K562 (cell line): ENCODE data around the gene CDC25B. TPM values are rescaled to one million over a fixed set of nuclear protein-coding genes. Genes with fewer than 3 reads are reported as not detected.
A peak's percentile ranks its signal among the peaks of the same experiment; 100 is the strongest.

Experiments
- ARID1B ChIP-seq: fragments of 450-650 bp; IDR thresholded peaks from 2 replicates; pipeline ENCODE4 v1.6.1; 2016; ENCODE audit warnings: antibody characterized with exemption, mild to moderate bottlenecking, inconsistent platforms
- EP400 ChIP-seq: fragments of 450-650 bp; IDR thresholded peaks from 2 replicates; pipeline ENCODE4 v1.6.1; 2017; ENCODE audit warnings: antibody characterized with exemption, mild to moderate bottlenecking, moderate library complexity
- ETV6 ChIP-seq, 3 experiments: fragments of 150-350 bp in 1 of 3; sonication (generic) in 1 of 3; formaldehyde crosslinking in 1 of 3; IDR thresholded peaks; 2 replicates each; pipeline versions ENCODE4 v1.6.1 to v1.8.0; 2014 to 2022; ENCODE audit warnings: borderline replicate concordance in 2 of 3, low read depth in 2 of 3, antibody characterized with exemption in 1 of 3, low read length in 1 of 3, mild to moderate bottlenecking in 1 of 3, missing genetic modification reagents in 1 of 3
- GATAD2A ChIP-seq: fragments of 450-650 bp; IDR thresholded peaks from 2 replicates; pipeline ENCODE4 v1.6.1; 2017
- HDAC2 ChIP-seq: fragments of 450-650 bp; IDR thresholded peaks from 2 replicates; pipeline ENCODE4 v1.6.1; 2016; ENCODE audit warnings: mild to moderate bottlenecking
- ID3 ChIP-seq, 2 experiments: fragments of 250-450 bp in 1 of 2; fragments of 450-650 bp in 1 of 2; sonication (Bioruptor Pico) in 1 of 2; IDR thresholded peaks; 2 replicates each; pipeline versions ENCODE4 v1.6.1 to v1.8.0; 2016 to 2021; ENCODE audit warnings: mild to moderate bottlenecking in 2 of 2, moderate library complexity in 2 of 2, missing compliant biosample characterization in 1 of 2, missing genetic modification characterization in 1 of 2
- JUN ChIP-seq, 2 experiments: sonication (generic) in 1 of 2; formaldehyde crosslinking in 1 of 2; IDR thresholded peaks; 2 replicates each; pipeline versions ENCODE4 v1.6.1 to v1.8.0; 2012 to 2022; ENCODE audit warnings: borderline replicate concordance in 2 of 2, mild to moderate bottlenecking in 2 of 2, improper control_type of control experiment in 1 of 2, low read depth in 1 of 2, low read length in 1 of 2, missing genetic modification reagents in 1 of 2
- KAT7 ChIP-seq: sonication (generic); formaldehyde crosslinking; IDR thresholded peaks from 2 replicates; pipeline ENCODE4 v1.8.0; 2022; ENCODE audit warnings: missing genetic modification reagents, mild to moderate bottlenecking, borderline replicate concordance
- MNT ChIP-seq, 2 experiments: fragments of 450-650 bp; conservative IDR thresholded peaks; 2 replicates each; pipeline ENCODE4 v1.6.1; 2017; ENCODE audit warnings: mild to moderate bottlenecking in 2 of 2, moderate library complexity in 2 of 2
- PCBP1 ChIP-seq: fragments of 200-400 bp; formaldehyde crosslinking; IDR thresholded peaks from 2 replicates; pipeline ENCODE4 v1.6.1; 2018; ENCODE audit warnings: mild to moderate bottlenecking, low read depth, low read length; ENCODE audit not compliant: poor library complexity, severe bottlenecking
- PKNOX1 ChIP-seq: fragments of 450-650 bp; IDR thresholded peaks from 2 replicates; pipeline ENCODE4 v1.6.1; 2016
- RBBP5 ChIP-seq: fragments of 200-600 bp; sonication (generic); IDR thresholded peaks from 2 replicates; pipeline ENCODE4 v1.6.1; 2012; ENCODE audit warnings: borderline replicate concordance, mild to moderate bottlenecking, low read length, control low read depth, inconsistent platforms; ENCODE audit not compliant: insufficient read depth, poor library complexity, severe bottlenecking
- RCOR1 ChIP-seq, 2 experiments: IDR thresholded peaks; 2 replicates each; pipeline ENCODE4 v1.6.1; 2012; ENCODE audit warnings: low read depth in 2 of 2, low read length in 2 of 2, borderline replicate concordance in 1 of 2, improper control_type of control experiment in 1 of 2
- SRSF3 ChIP-seq: fragments of 200-400 bp; formaldehyde crosslinking; IDR thresholded peaks from 2 replicates; pipeline ENCODE4 v1.6.1; 2016; ENCODE audit warnings: mild to moderate bottlenecking, low read length, moderate library complexity; ENCODE audit not compliant: insufficient read depth
- TEAD1 ChIP-seq, 2 experiments: fragments of 450-650 bp in 1 of 2; sonication (generic) in 1 of 2; formaldehyde crosslinking; IDR thresholded peaks; 2 replicates each; pipeline versions ENCODE4 v1.4.0 to v1.8.0; 2020 to 2022; ENCODE audit warnings: mild to moderate bottlenecking in 2 of 2, missing genetic modification reagents in 1 of 2
- TEAD4 ChIP-seq, 2 experiments: sonication (generic) in 1 of 2; formaldehyde crosslinking in 1 of 2; IDR thresholded peaks; 2 replicates each; pipeline versions ENCODE4 v1.6.1 to v1.8.0; 2012 to 2022; ENCODE audit warnings: borderline replicate concordance in 1 of 2, inconsistent platforms in 1 of 2, low read length in 1 of 2, mild to moderate bottlenecking in 1 of 2, missing genetic modification reagents in 1 of 2
- ZBTB7A ChIP-seq: IDR thresholded peaks from 2 replicates; pipeline ENCODE4 v1.6.1; 2011; ENCODE audit warnings: low read depth, mild to moderate bottlenecking, low read length, moderate library complexity, borderline replicate concordance; ENCODE audit not compliant: control insufficient read depth
- ZNF24 ChIP-seq: fragments of 450-650 bp; IDR thresholded peaks from 2 replicates; pipeline ENCODE4 v1.6.1; 2016
- ZNF263 ChIP-seq: sonication (generic); formaldehyde crosslinking; IDR thresholded peaks from 2 replicates; pipeline ENCODE4 v1.8.0; 2022; ENCODE audit warnings: mild to moderate bottlenecking, missing genetic modification reagents, borderline replicate concordance
- ZNF766 ChIP-seq: fragments of 200-800 bp; sonication (Bioruptor generic); conservative IDR thresholded peaks from 2 replicates; pipeline ENCODE4 v1.6.1; 2016; ENCODE audit warnings: missing genetic modification characterization, missing compliant biosample characterization
- polyA plus RNA-seq, 8 experiments: library from polyadenylated mRNA; depleted of rRNA in 4 of 8; stranded (reverse) in 5 of 8; unstranded in 3 of 8; fragments of >200 nt; fragmentation: Nextera tagmentation in 2 of 8; fragmentation: Illumina TruSeq in 1 of 8; extraction: Ambion mirVana in 2 of 8; extraction: Trizol in 1 of 8; gene quantifications; 2 replicates each; pipeline versions ENCODE4 v1.2.1 to v1.2.3, GENCODE V29; 2011 to 2014; ENCODE audit warnings: inconsistent platforms in 1 of 8, missing spikeins in 1 of 8
- total RNA-seq, 7 experiments: library from RNA; depleted of rRNA in 6 of 7; stranded (reverse); fragments of >200 nt in 6 of 7; fragmentation: Illumina TruSeq in 2 of 7; extraction: Trizol in 2 of 7; gene quantifications; 2 replicates each; pipeline versions ENCODE4 v1.2.1 to v1.2.3, GENCODE V29; 2011 to 2021; ENCODE audit warnings: low replicate concordance in 1 of 7

The CDC25B gene
- total and polyA plus RNA-seq, 9 of the 15 experiments (the other 6 are each of a cell fraction or from before 2014, with no cell fraction given), result 2.3 to 35.7 (median 9.5) TPM

- peak; percentile 96 for TF ChIP-seq ZNF24
- peak in 1 of 2 experiments; percentile 72; a peak in 1 of 4 replicates for TF ChIP-seq TEAD1 (CRISPR knock-in tag; IDR thresholded peaks at IDR 0.05)
- TF ChIP-seq MNT (conservative IDR thresholded peaks at IDR 0.05), result peak; percentile 55 to 74
- TF ChIP-seq ETV6 (IDR thresholded peaks at IDR 0.05; ENCODE audit: borderline replicate concordance in 1 of 2, low read depth in 2 of 2, low read length in 1 of 2), result 0 out of 4 replicates have a peak, but pooled peaks of 1 of the 2 experiments have one; percentile 11
- TF ChIP-seq ETV6 (CRISPR knock-in tag; IDR thresholded peaks at IDR 0.05; ENCODE audit: borderline replicate concordance), result no peak
- no peak for TF ChIP-seq SRSF3
- TF ChIP-seq ID3 (CRISPR knock-in tag; IDR thresholded peaks at IDR 0.05), result no peak
- peak; percentile 84 for TF ChIP-seq ID3 (tag; IDR thresholded peaks at IDR 0.05)
- TF ChIP-seq ARID1B, result peak; percentile 29; the same call in 1 of the 2 replicates
- 0 out of 2 replicates have a peak, but pooled peaks have one; percentile 27 for TF ChIP-seq TEAD4 (IDR thresholded peaks at IDR 0.05; ENCODE audit: low read length)
- TF ChIP-seq TEAD4 (CRISPR knock-in tag; IDR thresholded peaks at IDR 0.05; ENCODE audit: borderline replicate concordance), result no peak
- TF ChIP-seq HDAC2, result peak; percentile 97
- TF ChIP-seq JUN (IDR thresholded peaks at IDR 0.05; ENCODE audit: borderline replicate concordance, low read depth, low read length), result 0 out of 2 replicates have a peak, but pooled peaks have one; percentile 14
- no peak for TF ChIP-seq JUN (CRISPR knock-in tag; IDR thresholded peaks at IDR 0.05; ENCODE audit: borderline replicate concordance)
- TF ChIP-seq ZNF766 (CRISPR knock-in tag), result no peak
- no peak for TF ChIP-seq RBBP5
- TF ChIP-seq EP400, result peak; percentile 85
- peak; percentile 54 to 94 for TF ChIP-seq RCOR1 (IDR thresholded peaks at IDR 0.05; ENCODE audit: borderline replicate concordance in 1 of 2, low read depth in 2 of 2, low read length in 2 of 2)
- TF ChIP-seq ZNF263 (CRISPR knock-in tag), result peak; percentile 92; the same call in 1 of the 2 replicates
- TF ChIP-seq PKNOX1, result peak; percentile 12; the same call in 1 of the 2 replicates
- TF ChIP-seq KAT7 (CRISPR knock-in tag), result peak; percentile 89; the same call in 1 of the 2 replicates
- peak; percentile 80 for TF ChIP-seq PCBP1
- 0 out of 2 replicates have a peak, but pooled peaks have one; percentile 43 for TF ChIP-seq GATAD2A
- peak; percentile 72; the same call in 1 of the 2 replicates for TF ChIP-seq ZBTB7A
Measured at GRCh38 chr20:3795511-3796468, at the start of gene CDC25B (continued).
